ENCODE measurements around the gene RBBP6.
"Not testable (repeated sequence)": the region's sequence is repeated elsewhere in the genome, so short reads cannot be mapped to it uniquely, and the experiment has no call there.

The RBBP6 gene

GRCh38 chr16:24612656-24613055 is 73.3 kb downstream of the RBBP6 start:
- CTCF ChIA-PET: no interaction called here

GRCh38 chr16:24613267-24613666 is 73.9 kb downstream of the RBBP6 start:
- H3K4me1 ChIP-seq (ENCODE audit: control insufficient read depth, insufficient read depth, low read length); H3K36me3 ChIP-seq (ENCODE audit: control insufficient read depth in 2 of 2, insufficient read depth in 1 of 2, low read length in 2 of 2); H3K4me3 ChIP-seq (ENCODE audit: low read depth, low read length); H3K9me3 ChIP-seq (ENCODE audit: control insufficient read depth, insufficient read depth, low read depth, low read length); H3K27ac ChIP-seq (ENCODE audit: extremely low read depth, low read depth, low read length); CTCF ChIA-PET: not testable (repeated sequence)
- POLR2A ChIA-PET: interaction anchor here (0.5 kb wide), 1 partner anchor 30 kb away, joined by 5 read pairs; no protein-coding TSS in a partner anchor

More at GRCh38 chr16:24612656-24613055, 73.3 kb downstream of the RBBP6 start:
- Histone ChIP-seq H3K4me1 (ENCODE audit: control insufficient read depth, insufficient read depth, low read length) (0 out of 2 replicates have a peak, but pooled peaks cover 7% of the 10 kb centered on the region), H3K36me3 (ENCODE audit: control insufficient read depth in 2 of 2, insufficient read depth in 1 of 2, low read length in 2 of 2) (no peaks in the 10 kb centered on the region), H3K4me3 (ENCODE audit: low read depth, low read length) (no peak overlapping the region), H3K9me3 (ENCODE audit: control insufficient read depth, insufficient read depth, low read depth, low read length) (no peaks in the 10 kb centered on the region), H3K27ac (ENCODE audit: extremely low read depth, low read depth, low read length) (no peak overlapping the region)
- POLR2A ChIA-PET: interaction anchor here (0.5 to 0.7 kb wide), 2 partner anchors 31 to 466 kb away, joined by 5 to 7 read pairs; no protein-coding TSS in a partner anchor
- TF ChIP-seq ZNF555 (tag by site-specific recombination; conservative IDR thresholded peaks at IDR 0.05): no peak
- 0 out of 2 replicates have a peak, but pooled peaks have one; percentile 16 for TF ChIP-seq ZNF335 (tag by site-specific recombination; conservative IDR thresholded peaks at IDR 0.05)
- TF ChIP-seq SP7 (tag by site-specific recombination; IDR thresholded peaks at IDR 0.05): peak; percentile 50; the same call in 1 of the 2 replicates
- TF ChIP-seq ZNF174 (tag by site-specific recombination; IDR thresholded peaks at IDR 0.05): no peak

GRCh38 chr16:24617502-24617901 is 78.1 kb downstream of the RBBP6 start:
- no peaks in the 10 kb centered on the region for H3K36me3 ChIP-seq (ENCODE audit: control insufficient read depth in 2 of 2, insufficient read depth in 1 of 2, low read length in 2 of 2)
- no peaks in the 10 kb centered on the region for H3K4me1 ChIP-seq (ENCODE audit: control insufficient read depth, insufficient read depth, low read length)
- POLR2A ChIA-PET: no interaction called here

More at GRCh38 chr16:24617502-24617901, 78.1 kb downstream of the RBBP6 start:
- CTCF ChIA-PET: interaction anchor here (1.1 kb wide), 1 partner anchor 219 kb away, joined by 4 read pairs; no protein-coding TSS in a partner anchor
- no peak overlapping the region for H3K27ac ChIP-seq (ENCODE audit: extremely low read depth, low read depth, low read length)
- H3K4me3 ChIP-seq (ENCODE audit: low read depth, low read length): no peak overlapping the region
- no peaks in the 10 kb centered on the region for H3K9me3 ChIP-seq (ENCODE audit: control insufficient read depth, insufficient read depth, low read depth, low read length)
- TF ChIP-seq ZNF558 (tag by site-specific recombination; IDR thresholded peaks at IDR 0.05) (no peak), ZNF768 (tag by site-specific recombination; IDR thresholded peaks at IDR 0.05) (no peak), ZNF624 (tag by site-specific recombination; IDR thresholded peaks at IDR 0.05) (no peak), ZNF488 (tag by site-specific recombination; IDR thresholded peaks at IDR 0.05) (no peak), SALL2 (tag by site-specific recombination; IDR thresholded peaks at IDR 0.05; ENCODE audit: borderline replicate concordance) (no peak), ZIC2 (tag by site-specific recombination; IDR thresholded peaks at IDR 0.05) (no peak), ZNF529 (tag by site-specific recombination; IDR thresholded peaks at IDR 0.05; ENCODE audit: insufficient replicate concordance) (no peak), KLF17 (tag by site-specific recombination; IDR thresholded peaks at IDR 0.05) (no peak), ZNF654 (tag by site-specific recombination; IDR thresholded peaks at IDR 0.05; ENCODE audit: low read depth) (no peak), SCRT2 (tag by site-specific recombination; IDR thresholded peaks at IDR 0.05) (no peak), ZNF266 (tag by site-specific recombination; IDR thresholded peaks at IDR 0.05; ENCODE audit: low read depth) (no peak), MYNN (tag by site-specific recombination; IDR thresholded peaks at IDR 0.05; ENCODE audit: borderline replicate concordance) (no peak), ZBTB48 (tag by site-specific recombination; IDR thresholded peaks at IDR 0.05) (no peak), ZNF10 (tag by site-specific recombination; IDR thresholded peaks at IDR 0.05) (no peak), ZBTB20 (tag by site-specific recombination; IDR thresholded peaks at IDR 0.05) (no peak)
- TF ChIP-seq, protein P1, sequence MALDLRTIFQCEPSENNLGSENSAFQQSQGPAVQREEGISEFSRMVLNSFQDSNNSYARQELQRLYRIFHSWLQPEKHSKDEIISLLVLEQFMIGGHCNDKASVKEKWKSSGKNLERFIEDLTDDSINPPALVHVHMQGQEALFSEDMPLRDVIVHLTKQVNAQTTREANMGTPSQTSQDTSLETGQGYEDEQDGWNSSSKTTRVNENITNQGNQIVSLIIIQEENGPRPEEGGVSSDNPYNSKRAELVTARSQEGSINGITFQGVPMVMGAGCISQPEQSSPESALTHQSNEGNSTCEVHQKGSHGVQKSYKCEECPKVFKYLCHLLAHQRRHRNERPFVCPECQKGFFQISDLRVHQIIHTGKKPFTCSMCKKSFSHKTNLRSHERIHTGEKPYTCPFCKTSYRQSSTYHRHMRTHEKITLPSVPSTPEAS (tag by site-specific recombination; IDR thresholded peaks at IDR 0.05): no peak
- TF ChIP-seq, protein P2, sequence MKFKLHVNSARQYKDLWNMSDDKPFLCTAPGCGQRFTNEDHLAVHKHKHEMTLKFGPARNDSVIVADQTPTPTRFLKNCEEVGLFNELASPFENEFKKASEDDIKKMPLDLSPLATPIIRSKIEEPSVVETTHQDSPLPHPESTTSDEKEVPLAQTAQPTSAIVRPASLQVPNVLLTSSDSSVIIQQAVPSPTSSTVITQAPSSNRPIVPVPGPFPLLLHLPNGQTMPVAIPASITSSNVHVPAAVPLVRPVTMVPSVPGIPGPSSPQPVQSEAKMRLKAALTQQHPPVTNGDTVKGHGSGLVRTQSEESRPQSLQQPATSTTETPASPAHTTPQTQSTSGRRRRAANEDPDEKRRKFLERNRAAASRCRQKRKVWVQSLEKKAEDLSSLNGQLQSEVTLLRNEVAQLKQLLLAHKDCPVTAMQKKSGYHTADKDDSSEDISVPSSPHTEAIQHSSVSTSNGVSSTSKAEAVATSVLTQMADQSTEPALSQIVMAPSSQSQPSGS (tag by site-specific recombination; IDR thresholded peaks at IDR 0.05; ENCODE audit: low read depth): no peak
- TF ChIP-seq, protein P3, sequence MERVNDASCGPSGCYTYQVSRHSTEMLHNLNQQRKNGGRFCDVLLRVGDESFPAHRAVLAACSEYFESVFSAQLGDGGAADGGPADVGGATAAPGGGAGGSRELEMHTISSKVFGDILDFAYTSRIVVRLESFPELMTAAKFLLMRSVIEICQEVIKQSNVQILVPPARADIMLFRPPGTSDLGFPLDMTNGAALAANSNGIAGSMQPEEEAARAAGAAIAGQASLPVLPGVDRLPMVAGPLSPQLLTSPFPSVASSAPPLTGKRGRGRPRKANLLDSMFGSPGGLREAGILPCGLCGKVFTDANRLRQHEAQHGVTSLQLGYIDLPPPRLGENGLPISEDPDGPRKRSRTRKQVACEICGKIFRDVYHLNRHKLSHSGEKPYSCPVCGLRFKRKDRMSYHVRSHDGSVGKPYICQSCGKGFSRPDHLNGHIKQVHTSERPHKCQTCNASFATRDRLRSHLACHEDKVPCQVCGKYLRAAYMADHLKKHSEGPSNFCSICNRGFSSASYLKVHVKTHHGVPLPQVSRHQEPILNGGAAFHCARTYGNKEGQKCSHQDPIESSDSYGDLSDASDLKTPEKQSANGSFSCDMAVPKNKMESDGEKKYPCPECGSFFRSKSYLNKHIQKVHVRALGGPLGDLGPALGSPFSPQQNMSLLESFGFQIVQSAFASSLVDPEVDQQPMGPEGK (tag by site-specific recombination; IDR thresholded peaks at IDR 0.05): no peak
- TF ChIP-seq, protein P4, sequence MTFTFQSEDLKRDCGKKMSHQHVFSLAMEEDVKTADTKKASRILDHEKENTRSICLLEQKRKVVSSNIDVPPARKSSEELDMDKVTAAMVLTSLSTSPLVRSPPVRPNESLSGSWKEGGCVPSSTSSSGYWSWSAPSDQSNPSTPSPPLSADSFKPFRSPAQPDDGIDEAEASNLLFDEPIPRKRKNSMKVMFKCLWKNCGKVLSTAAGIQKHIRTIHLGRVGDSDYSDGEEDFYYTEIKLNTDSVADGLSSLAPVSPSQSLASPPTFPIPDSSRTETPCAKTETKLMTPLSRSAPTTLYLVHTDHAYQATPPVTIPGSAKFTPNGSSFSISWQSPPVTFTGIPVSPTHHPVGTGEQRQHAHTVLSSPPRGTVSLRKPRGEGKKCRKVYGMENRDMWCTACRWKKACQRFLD (tag by site-specific recombination; IDR thresholded peaks at IDR 0.05): no peak

Measured in HEK293 (cell line).